Fibroblast of skin of abdomen (primary cell): Measurements from ENCODE around the gene CCNL2.
A peak's percentile ranks its signal among the peaks of the same experiment; 100 is the strongest.

Experiments used
- DNase-seq: peaks from one replicate; pipeline ENCODE4 v3.0.0-alpha.2; 2013

The CCNL2 gene

DNA sequence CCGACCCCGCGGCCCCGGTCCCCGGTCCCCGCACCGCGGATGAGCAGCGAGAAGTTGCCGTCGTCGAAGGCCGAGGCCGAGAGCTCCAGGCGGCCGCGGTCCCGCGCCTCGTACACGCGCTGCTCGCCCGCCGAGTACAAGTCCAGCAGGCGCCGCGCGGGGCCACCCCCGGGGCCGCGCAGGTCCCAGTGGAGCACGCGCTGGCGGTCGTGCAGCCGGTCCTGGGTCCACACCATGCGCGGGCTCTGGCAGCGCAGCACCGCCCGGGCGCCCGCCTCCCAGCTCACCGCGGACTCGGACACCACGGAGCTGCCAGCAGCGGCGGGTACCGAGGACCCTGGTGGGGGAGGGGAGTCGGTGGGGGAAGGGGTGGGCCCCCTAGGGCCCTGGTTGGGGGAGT, 43.7 kb downstream of the CCNL2 start:
- DNase-seq = peak; percentile 47

- DNase-seq = no peak
Observed at GRCh38 chr1:1354271-1355247, 44.6 kb downstream of the CCNL2 start.

GRCh38 chr1:1353389-1354151, 45.6 kb downstream of the CCNL2 start:
- DNase-seq = no peak

- no peak for DNase-seq
Observed at GRCh38 chr1:1352786-1353388, 46.2 kb downstream of the CCNL2 start.

DNA sequence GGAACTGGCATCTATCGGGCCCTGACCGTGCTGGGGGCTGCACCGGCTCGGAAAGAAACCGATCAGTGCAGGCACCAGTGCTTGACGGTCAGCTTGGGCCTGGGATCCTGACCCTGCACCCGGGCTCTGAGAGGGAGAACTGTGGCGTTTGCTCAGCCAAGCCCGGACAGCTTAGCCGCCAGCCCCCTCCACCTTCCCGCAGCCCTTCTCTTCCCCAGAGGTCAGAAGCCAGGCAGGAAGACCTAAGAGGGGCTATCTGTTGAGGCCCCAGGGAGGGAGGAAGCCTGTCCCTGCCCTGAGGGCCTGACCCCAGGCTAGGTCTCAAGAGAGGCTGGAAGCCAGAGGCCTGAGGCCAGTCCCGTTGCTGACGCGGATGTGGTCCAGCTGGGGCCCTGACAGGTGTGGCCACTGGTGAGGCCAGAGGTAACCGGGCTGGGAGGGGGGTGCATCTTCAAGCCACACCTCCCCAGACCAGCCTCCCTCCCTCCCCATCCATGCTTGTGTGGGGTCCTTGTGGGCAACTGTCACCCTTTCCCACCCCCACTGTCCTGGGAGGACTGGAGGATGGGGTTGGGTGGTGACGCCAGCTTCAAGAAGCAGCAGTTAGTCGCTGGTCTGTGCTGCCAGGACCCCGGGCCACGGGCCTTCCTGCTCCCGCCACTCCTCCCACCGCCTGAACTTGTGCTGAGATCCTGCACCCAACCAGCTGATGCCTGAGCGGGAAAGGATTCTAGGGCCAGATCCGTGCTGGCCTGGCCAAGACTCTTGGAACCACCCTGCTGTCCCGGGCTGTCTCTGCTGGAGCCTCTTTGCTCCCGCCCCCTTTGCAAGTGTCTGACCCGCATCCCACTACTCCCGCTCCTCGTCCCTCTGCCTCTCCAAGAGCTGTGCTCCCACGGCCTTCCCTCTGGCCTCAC, 47.4 kb downstream of the CCNL2 start:
- DNase-seq = peak; percentile 41

- DNase-seq = peak; percentile 79
Observed at GRCh38 chr1:1349256-1350012, 49.7 kb downstream of the CCNL2 start, which contains the start of gene DVL1. TSS of gene DVL1 (minus strand) at chr1:1349418. CDS start at chr1:1349065, 353 bp downstream.

DNA sequence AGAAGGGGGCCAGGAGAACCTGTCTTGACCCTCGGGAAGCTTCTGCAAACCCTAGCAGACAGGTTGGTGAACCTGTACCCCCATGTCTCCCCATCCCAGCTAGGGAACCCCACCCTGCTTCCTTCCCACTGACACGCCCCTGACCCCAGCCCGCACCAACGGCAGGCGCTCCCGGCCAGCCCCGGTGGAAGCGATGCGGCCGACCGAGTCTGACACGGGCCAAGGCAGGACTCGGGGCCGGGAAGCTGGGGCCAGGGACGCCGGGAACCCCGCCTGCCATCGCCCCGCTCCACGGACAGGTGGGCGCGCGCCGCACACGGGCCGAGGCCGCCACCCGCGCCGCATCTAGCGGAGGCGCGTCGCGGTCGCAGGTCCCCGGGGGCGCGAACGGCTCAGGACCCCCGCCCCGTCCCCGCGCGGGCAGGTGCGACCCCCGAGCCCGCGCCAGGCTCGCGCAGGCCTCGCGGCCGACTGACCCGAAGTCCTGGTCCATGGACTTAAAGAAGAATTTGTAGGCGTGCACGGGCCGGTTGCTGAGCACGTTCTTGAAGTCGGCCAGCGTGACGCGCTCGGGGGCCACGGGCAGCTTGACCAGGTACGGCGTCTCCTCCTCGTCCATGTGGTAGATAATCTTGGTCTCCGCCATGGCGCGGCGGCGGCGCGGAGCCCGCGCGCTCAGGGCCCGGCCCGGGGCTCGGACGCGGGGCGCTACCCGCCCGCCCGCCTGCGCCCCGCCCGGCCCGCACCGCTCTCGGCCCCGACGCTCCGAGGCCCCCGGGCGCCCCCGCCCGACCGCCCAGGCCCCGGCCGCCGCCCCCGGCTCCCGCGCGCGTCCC, 50.5 kb downstream of the CCNL2 start:
- no peak for DNase-seq

DNA sequence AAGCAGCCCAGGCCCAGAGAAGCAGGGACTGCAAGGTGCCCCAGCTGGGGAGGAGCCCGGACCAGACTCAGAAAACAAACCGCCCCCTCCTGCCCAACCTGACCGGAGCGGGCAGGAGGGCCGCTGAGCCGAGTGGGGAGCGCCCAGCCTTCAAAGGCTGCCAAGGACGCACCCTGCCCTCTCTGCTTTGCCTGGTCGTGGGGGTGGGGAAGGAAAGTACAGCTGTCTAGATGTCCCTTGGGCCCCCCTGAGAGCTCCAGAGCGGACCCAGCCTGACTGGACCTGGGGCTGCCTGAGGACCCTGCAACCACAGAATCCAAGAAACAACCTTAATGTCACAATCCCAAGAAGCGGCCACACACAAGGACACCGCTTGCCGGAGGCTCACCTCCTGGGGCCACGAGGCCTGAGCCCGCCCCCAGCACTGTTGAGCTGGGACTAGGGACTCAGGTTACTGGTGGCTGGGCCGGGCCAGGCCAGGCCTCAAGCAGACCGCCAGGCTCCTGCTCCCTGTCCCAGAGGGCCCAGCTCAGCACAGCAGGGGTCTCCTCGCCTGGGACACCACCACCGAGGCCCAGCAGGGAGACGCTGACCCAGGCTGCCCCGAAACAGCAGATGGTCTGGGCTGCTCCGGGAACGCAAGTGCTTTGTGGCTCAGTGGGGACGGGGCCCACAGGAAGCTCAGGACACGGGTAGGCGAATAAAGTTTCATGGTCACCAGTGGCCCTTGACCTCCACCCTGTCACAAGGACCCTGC, 51.3 kb downstream of the CCNL2 start:
- DNase-seq = no peak

- no peak for DNase-seq
Observed at GRCh38 chr1:1347026-1347595, 52.0 kb downstream of the CCNL2 start.

DNA sequence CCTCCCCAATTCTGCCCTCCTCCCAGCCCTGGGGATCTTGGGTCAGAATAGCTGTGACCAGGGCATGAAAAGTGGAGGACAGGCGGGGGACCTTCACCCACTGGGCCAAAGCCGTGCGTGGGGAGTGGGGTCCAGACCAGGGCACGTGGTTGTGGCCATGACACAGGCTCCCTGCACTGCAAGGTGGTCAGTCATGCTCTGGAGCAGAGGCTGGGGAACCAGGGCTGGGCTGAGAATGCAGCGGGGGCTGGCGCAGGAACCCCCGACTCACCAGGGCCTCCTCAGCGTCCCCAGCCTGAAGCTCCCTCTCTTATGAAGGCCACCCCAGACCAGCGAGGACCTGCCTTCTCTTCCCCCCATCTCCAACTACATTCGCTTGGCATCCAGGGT, 52.6 kb downstream of the CCNL2 start:
- no peak for DNase-seq

- DNase-seq = no peak
Observed at GRCh38 chr1:1345860-1346500, 53.2 kb downstream of the CCNL2 start.

DNA sequence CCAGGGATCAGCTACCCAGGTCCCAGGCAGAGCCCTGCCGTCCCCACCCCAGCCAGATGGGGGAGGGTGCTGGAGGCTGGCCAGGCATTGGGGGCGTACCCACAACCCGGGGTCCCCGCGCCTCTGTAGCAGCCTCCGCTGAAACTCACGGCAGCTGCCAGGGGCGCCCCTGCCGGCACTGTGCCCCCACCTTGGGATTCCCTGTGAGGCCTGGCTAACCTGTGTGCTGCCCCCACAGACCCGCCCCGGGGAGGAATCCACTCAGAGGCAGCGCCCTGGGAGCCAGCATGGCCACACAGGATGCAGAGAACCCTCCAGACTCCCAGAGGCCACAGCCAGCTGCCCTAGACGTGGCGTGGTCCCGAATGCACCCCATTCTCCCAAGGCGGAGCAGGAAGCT, 53.8 kb downstream of the CCNL2 start:
- no peak for DNase-seq

DNA sequence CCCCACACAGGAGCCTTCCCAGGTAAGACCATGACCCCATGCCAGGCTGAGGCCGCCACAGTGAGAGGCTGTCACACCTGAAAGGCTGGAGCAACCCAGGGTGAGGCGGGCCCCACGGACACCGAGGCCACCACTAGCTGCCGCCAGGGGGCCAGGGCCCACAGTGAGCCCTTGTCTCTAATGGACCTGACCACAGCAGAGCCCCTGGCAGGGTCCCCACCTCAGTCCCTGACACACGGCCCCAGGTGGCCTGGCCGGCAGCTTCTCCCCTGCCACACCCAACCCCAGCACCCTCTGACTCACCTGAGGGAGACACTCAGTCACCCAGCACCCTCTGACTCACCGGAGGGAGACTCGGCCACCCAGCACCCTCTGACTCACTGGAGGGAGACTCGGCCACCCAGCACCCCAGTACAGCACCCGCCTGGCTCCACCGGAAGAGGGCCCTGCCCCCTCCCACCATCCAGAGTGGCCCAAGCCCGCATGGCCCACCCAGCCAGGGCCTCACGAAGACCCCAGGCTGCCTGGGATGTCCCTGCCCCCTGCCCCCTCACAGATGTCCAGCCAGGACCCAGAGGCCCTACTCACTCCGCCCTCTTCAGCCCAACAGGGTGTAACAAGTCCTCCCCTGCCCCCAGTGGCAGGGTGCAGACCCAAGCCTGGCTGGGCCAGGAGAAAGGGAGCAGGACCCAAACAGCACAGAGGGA, 54.3 kb downstream of the CCNL2 start:
- peak; percentile 51 for DNase-seq

- DNase-seq = no peak
Observed at GRCh38 chr1:1343811-1344421, 55.2 kb downstream of the CCNL2 start.

DNA sequence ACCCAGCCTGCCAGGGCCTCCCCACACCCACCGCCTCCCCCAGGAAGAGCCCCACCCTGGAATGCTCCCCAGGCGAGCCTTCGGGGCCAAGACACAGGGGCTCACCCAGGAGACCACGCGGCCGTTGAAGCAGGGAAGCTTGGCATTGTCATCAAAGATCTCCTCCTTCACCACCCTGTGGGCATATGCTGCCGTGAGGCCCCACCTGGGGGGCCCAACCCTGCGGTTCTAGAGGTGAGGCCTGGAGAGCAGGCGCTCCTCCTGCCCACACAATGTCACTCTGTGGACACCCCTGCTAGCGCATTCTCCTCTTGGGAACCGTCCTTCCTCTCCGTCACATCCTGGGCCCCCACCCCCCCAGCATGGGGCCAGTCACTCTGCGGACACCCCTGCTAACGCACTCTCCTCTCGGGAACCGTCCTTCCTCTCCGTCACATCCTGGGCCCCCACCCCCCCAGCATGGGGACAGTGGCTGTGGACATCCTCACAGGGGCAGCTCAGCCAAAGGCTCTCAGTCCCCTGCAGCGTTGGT, 56.5 kb downstream of the CCNL2 start:
- DNase-seq = no peak

DNA sequence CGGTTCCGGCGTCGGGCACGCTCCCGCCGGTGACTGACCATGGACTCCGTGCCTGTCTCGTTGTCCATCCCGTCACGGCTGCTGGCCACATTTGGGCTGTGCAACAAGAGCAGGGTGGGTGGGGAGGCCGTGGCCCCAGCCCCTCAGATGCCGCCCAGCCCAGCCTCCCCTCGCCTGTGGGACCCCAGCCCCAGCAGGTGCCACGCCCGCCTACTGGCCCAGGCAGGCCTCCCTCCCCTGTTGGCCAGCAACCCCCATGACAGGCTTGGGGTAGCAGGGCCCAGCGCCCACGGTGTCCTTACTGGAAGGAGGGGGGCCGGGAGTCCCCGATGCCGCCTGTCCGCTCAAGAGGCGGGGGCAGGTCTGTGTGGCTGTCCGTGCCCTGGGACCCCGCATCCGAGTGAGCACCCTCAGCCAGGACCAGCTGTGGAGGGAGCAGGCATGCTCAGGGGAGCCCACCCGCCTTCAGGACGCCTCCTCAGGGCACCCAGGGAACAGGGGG, 57.0 kb downstream of the CCNL2 start:
- DNase-seq = no peak

DNA sequence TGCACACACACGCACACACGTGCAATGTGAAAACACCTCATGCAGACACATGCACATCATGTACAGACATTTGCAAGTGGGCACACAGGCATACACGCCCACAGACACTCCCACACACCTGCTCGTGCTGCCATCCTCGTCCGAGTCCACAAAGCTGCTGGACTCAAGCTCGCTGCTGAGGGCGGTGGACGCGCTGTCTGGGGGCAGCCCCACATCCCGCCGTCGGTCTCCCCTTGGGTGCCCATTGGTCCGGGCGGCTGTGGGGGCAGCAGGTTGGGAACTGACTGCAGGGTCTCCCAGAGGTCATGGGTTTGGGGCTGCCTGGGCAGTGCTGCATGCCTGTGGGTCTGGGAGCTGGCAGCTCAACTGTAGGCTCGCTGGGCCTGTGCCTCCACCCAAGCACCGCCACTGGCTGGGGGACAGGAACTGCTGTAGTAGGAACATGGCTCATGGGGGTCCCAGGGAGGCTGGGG, 57.5 kb downstream of the CCNL2 start:
- no peak for DNase-seq
